GM23338 (cell line): ENCODE data around the gene FRAS1. TPM values are rescaled to one million over a fixed set of nuclear protein-coding genes. Genes with fewer than 3 reads are reported as not detected.

ENCODE experiments used
- ATAC-seq: fragments of 200-7000 bp; cut with Tn5 transposase; 3 replicates; pipeline ENCODE4 v1.9.1; 2020
- DNase-seq: peaks from one replicate; pipeline ENCODE4 v3.0.0-alpha.2; 2015; ENCODE audit warnings: low spot score
- H2AFZ ChIP-seq: fragments of 200-600 bp; sonication (generic); 2 replicates; pipeline ENCODE4 v1.8.0; 2016; ENCODE audit warnings: antibody characterized with exemption, mild to moderate bottlenecking, moderate library complexity
- H3F3A ChIP-seq: fragments of 200-600 bp; sonication (generic); replicated peaks from 2 replicates; pipeline ENCODE4 v1.8.0; 2017; ENCODE audit warnings: antibody characterized with exemption, mixed run types, low read depth
- H3K27ac ChIP-seq: fragments of 200-600 bp; sonication (generic); 2 replicates; pipeline ENCODE4 v1.6.1; 2016; ENCODE audit warnings: low read depth
- H3K27me3 ChIP-seq: fragments of 200-600 bp; sonication (generic); 2 replicates; pipeline ENCODE4 v1.8.0; 2016; ENCODE audit warnings: mild to moderate bottlenecking, mixed run types, moderate library complexity; ENCODE audit not compliant: insufficient read depth
- H3K36me3 ChIP-seq: fragments of 200-600 bp; sonication (generic); 2 replicates; pipeline ENCODE4 v1.8.0; 2016; ENCODE audit warnings: mild to moderate bottlenecking; ENCODE audit not compliant: insufficient read depth
- H3K4me1 ChIP-seq: fragments of 200-600 bp; sonication (generic); 2 replicates; pipeline ENCODE4 v1.8.0; 2016; ENCODE audit warnings: mild to moderate bottlenecking, moderate library complexity; ENCODE audit not compliant: insufficient read depth
- H3K4me2 ChIP-seq: fragments of 200-600 bp; sonication (generic); 2 replicates; pipeline ENCODE4 v1.7.1; 2017; ENCODE audit warnings: mixed run types
- H3K4me3 ChIP-seq: fragments of 200-600 bp; sonication (generic); 2 replicates; pipeline ENCODE4 v1.6.1; 2016; ENCODE audit warnings: mixed run types
- H3K79me2 ChIP-seq: fragments of 200-600 bp; sonication (generic); replicated peaks from 2 replicates; pipeline ENCODE4 v1.8.0; 2017; ENCODE audit warnings: mild to moderate bottlenecking; ENCODE audit not compliant: insufficient read depth
- H3K9me2 ChIP-seq: fragments of 200-600 bp; sonication (generic); 2 replicates; pipeline ENCODE4 v1.8.0; 2017; ENCODE audit not compliant: insufficient read depth
- H4K20me1 ChIP-seq: fragments of 200-600 bp; sonication (generic); replicated peaks from 2 replicates; pipeline ENCODE4 v1.8.0; 2017; ENCODE audit warnings: mild to moderate bottlenecking; ENCODE audit not compliant: insufficient read depth
- H3K27ac Mint-ChIP-seq: 2 replicates; pipeline ENCODE4 v1.8.0; 2020; ENCODE audit warnings: inconsistent platforms, mild to moderate bottlenecking, moderate library complexity, mixed read lengths
- H3K27me3 Mint-ChIP-seq: 3 replicates; pipeline ENCODE4 v1.8.0; 2022; ENCODE audit warnings: low read depth, mild to moderate bottlenecking, moderate library complexity, mixed read lengths, inconsistent platforms; ENCODE audit not compliant: insufficient read depth, poor library complexity
- H3K36me3 Mint-ChIP-seq: 3 replicates; pipeline ENCODE4 v1.8.0; 2021; ENCODE audit warnings: low read depth, mild to moderate bottlenecking, inconsistent platforms, moderate library complexity, mixed read lengths
- H3K4me1 Mint-ChIP-seq: 3 replicates; pipeline ENCODE4 v1.8.0; 2020; ENCODE audit warnings: mild to moderate bottlenecking, inconsistent platforms, mixed read lengths
- H3K4me3 Mint-ChIP-seq: 3 replicates; pipeline ENCODE4 v1.8.0; 2021; ENCODE audit warnings: moderate library complexity, mild to moderate bottlenecking, inconsistent platforms, mixed read lengths
- H3K9me3 Mint-ChIP-seq: 3 replicates; pipeline ENCODE4 v1.8.0; 2020; ENCODE audit warnings: moderate library complexity, mild to moderate bottlenecking, inconsistent platforms, mixed read lengths
- CREB1 ChIP-seq: fragments of 250-450 bp; sonication (Bioruptor Pico); IDR thresholded peaks from 2 replicates; pipeline ENCODE4 v1.5.0; 2020; ENCODE audit warnings: low read depth, mild to moderate bottlenecking, moderate library complexity
- CTCF ChIP-seq, 2 experiments: fragments of 200-600 bp in 1 of 2; sonication (generic) in 1 of 2; conservative IDR thresholded peaks; 2 replicates each; pipeline versions ENCODE4 v1.5.1 to v1.6.1; 2016 to 2017; ENCODE audit warnings: antibody characterized with exemption in 2 of 2, low read depth in 2 of 2, mild to moderate bottlenecking in 2 of 2, moderate library complexity in 1 of 2
- JUNB ChIP-seq: IDR thresholded peaks from one replicate; pipeline ENCODE4 v1.6.1; 2016; ENCODE audit warnings: antibody characterized with exemption; ENCODE audit not compliant: unreplicated experiment
- NANOG ChIP-seq: IDR thresholded peaks from 2 replicates; pipeline ENCODE4 v1.6.1; 2016; ENCODE audit warnings: antibody characterized with exemption, borderline replicate concordance
- STAT1 ChIP-seq: IDR thresholded peaks from one replicate; pipeline ENCODE4 v1.6.1; 2016; ENCODE audit warnings: antibody characterized with exemption; ENCODE audit not compliant: unreplicated experiment
- ZNF114 ChIP-seq: fragments of 250-450 bp; sonication (Bioruptor Pico); IDR thresholded peaks from 2 replicates; pipeline ENCODE4 v1.5.0; 2020; ENCODE audit warnings: mild to moderate bottlenecking, moderate library complexity
- ZNF331 ChIP-seq: fragments of 250-450 bp; sonication (Bioruptor Pico); IDR thresholded peaks from 2 replicates; pipeline ENCODE4 v1.5.0; 2020; ENCODE audit warnings: low read depth, mild to moderate bottlenecking, moderate library complexity
- polyA plus RNA-seq: library from polyadenylated mRNA; unstranded; fragments of >200 nt; fragmentation: Nextera tagmentation; extraction: Ambion mirVana; gene quantifications from 2 replicates; pipeline ENCODE4 v1.2.1, GENCODE V29; 2016
- total RNA-seq: library from RNA; depleted of rRNA; stranded (reverse); fragments of >200 nt; shearing (Covaris generic); gene quantifications from 2 replicates; pipeline ENCODE4 v1.2.3, GENCODE V29; 2014
- TF ChIP-seq, protein P1 (sequence below): IDR thresholded peaks from 2 replicates; pipeline ENCODE4 v1.6.1; 2016; ENCODE audit warnings: antibody characterized with exemption
- TF ChIP-seq, protein P2 (sequence below): IDR thresholded peaks from one replicate; pipeline ENCODE4 v1.6.1; 2018; ENCODE audit warnings: antibody characterized with exemption; ENCODE audit not compliant: unreplicated experiment
- TF ChIP-seq, protein P3 (sequence below): fragments of 250-450 bp; sonication (Bioruptor Pico); IDR thresholded peaks from 2 replicates; pipeline ENCODE4 v1.5.0; 2020; ENCODE audit warnings: mild to moderate bottlenecking, moderate library complexity

FRAS1 gene
- total and polyA plus RNA-seq, 2 experiments from 2014 or later, result 12.4 to 108 TPM

- no peak for ATAC-seq
- no peak overlapping the region for H3K4me2 ChIP-seq
Measured at GRCh38 chr4:78477276-78477675, 420.2 kb downstream of the FRAS1 start.

More at GRCh38 chr4:78477276-78477675, 420.2 kb downstream of the FRAS1 start:
- H3K27ac Mint-ChIP-seq, result no peak overlapping the region
- Histone ChIP-seq H3K36me3 (peaks cover 37% of the 10 kb centered on the region), H3F3A (no peaks in the 10 kb centered on the region), H3K4me1 (no peaks in the 10 kb centered on the region), H3K27me3 (no peaks in the 10 kb centered on the region), H3K4me3 (no peak overlapping the region), H3K79me2 (no peaks in the 10 kb centered on the region), H4K20me1 (no peaks in the 10 kb centered on the region; the same call in 1 of the 2 replicates), H3K9me2 (no peaks in the 10 kb centered on the region), H2AFZ (no peak overlapping the region), H3K27ac (no peak overlapping the region)
- H3K4me1 Mint-ChIP-seq, result no peaks in the 10 kb centered on the region
- H3K9me3 Mint-ChIP-seq, result no peaks in the 10 kb centered on the region
- H3K4me3 Mint-ChIP-seq, result no peak overlapping the region
- H3K36me3 Mint-ChIP-seq, result peaks cover 23% of the 10 kb centered on the region
- DNase-seq, result no peak
- H3K27me3 Mint-ChIP-seq, result no peaks in the 10 kb centered on the region
- no peak for TF ChIP-seq JUNB
- no peak for TF ChIP-seq ZNF331 (CRISPR knock-in tag)
- TF ChIP-seq, protein P1, sequence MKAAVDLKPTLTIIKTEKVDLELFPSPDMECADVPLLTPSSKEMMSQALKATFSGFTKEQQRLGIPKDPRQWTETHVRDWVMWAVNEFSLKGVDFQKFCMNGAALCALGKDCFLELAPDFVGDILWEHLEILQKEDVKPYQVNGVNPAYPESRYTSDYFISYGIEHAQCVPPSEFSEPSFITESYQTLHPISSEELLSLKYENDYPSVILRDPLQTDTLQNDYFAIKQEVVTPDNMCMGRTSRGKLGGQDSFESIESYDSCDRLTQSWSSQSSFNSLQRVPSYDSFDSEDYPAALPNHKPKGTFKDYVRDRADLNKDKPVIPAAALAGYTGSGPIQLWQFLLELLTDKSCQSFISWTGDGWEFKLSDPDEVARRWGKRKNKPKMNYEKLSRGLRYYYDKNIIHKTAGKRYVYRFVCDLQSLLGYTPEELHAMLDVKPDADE, result no peak
- no peak for TF ChIP-seq CTCF (conservative IDR thresholded peaks at IDR 0.05; ENCODE audit: low read depth in 2 of 2)
- TF ChIP-seq, protein P2, sequence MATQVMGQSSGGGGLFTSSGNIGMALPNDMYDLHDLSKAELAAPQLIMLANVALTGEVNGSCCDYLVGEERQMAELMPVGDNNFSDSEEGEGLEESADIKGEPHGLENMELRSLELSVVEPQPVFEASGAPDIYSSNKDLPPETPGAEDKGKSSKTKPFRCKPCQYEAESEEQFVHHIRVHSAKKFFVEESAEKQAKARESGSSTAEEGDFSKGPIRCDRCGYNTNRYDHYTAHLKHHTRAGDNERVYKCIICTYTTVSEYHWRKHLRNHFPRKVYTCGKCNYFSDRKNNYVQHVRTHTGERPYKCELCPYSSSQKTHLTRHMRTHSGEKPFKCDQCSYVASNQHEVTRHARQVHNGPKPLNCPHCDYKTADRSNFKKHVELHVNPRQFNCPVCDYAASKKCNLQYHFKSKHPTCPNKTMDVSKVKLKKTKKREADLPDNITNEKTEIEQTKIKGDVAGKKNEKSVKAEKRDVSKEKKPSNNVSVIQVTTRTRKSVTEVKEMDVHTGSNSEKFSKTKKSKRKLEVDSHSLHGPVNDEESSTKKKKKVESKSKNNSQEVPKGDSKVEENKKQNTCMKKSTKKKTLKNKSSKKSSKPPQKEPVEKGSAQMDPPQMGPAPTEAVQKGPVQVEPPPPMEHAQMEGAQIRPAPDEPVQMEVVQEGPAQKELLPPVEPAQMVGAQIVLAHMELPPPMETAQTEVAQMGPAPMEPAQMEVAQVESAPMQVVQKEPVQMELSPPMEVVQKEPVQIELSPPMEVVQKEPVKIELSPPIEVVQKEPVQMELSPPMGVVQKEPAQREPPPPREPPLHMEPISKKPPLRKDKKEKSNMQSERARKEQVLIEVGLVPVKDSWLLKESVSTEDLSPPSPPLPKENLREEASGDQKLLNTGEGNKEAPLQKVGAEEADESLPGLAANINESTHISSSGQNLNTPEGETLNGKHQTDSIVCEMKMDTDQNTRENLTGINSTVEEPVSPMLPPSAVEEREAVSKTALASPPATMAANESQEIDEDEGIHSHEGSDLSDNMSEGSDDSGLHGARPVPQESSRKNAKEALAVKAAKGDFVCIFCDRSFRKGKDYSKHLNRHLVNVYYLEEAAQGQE, result no peak
- no peak for TF ChIP-seq CREB1 (CRISPR knock-in tag)
- TF ChIP-seq, protein P3, sequence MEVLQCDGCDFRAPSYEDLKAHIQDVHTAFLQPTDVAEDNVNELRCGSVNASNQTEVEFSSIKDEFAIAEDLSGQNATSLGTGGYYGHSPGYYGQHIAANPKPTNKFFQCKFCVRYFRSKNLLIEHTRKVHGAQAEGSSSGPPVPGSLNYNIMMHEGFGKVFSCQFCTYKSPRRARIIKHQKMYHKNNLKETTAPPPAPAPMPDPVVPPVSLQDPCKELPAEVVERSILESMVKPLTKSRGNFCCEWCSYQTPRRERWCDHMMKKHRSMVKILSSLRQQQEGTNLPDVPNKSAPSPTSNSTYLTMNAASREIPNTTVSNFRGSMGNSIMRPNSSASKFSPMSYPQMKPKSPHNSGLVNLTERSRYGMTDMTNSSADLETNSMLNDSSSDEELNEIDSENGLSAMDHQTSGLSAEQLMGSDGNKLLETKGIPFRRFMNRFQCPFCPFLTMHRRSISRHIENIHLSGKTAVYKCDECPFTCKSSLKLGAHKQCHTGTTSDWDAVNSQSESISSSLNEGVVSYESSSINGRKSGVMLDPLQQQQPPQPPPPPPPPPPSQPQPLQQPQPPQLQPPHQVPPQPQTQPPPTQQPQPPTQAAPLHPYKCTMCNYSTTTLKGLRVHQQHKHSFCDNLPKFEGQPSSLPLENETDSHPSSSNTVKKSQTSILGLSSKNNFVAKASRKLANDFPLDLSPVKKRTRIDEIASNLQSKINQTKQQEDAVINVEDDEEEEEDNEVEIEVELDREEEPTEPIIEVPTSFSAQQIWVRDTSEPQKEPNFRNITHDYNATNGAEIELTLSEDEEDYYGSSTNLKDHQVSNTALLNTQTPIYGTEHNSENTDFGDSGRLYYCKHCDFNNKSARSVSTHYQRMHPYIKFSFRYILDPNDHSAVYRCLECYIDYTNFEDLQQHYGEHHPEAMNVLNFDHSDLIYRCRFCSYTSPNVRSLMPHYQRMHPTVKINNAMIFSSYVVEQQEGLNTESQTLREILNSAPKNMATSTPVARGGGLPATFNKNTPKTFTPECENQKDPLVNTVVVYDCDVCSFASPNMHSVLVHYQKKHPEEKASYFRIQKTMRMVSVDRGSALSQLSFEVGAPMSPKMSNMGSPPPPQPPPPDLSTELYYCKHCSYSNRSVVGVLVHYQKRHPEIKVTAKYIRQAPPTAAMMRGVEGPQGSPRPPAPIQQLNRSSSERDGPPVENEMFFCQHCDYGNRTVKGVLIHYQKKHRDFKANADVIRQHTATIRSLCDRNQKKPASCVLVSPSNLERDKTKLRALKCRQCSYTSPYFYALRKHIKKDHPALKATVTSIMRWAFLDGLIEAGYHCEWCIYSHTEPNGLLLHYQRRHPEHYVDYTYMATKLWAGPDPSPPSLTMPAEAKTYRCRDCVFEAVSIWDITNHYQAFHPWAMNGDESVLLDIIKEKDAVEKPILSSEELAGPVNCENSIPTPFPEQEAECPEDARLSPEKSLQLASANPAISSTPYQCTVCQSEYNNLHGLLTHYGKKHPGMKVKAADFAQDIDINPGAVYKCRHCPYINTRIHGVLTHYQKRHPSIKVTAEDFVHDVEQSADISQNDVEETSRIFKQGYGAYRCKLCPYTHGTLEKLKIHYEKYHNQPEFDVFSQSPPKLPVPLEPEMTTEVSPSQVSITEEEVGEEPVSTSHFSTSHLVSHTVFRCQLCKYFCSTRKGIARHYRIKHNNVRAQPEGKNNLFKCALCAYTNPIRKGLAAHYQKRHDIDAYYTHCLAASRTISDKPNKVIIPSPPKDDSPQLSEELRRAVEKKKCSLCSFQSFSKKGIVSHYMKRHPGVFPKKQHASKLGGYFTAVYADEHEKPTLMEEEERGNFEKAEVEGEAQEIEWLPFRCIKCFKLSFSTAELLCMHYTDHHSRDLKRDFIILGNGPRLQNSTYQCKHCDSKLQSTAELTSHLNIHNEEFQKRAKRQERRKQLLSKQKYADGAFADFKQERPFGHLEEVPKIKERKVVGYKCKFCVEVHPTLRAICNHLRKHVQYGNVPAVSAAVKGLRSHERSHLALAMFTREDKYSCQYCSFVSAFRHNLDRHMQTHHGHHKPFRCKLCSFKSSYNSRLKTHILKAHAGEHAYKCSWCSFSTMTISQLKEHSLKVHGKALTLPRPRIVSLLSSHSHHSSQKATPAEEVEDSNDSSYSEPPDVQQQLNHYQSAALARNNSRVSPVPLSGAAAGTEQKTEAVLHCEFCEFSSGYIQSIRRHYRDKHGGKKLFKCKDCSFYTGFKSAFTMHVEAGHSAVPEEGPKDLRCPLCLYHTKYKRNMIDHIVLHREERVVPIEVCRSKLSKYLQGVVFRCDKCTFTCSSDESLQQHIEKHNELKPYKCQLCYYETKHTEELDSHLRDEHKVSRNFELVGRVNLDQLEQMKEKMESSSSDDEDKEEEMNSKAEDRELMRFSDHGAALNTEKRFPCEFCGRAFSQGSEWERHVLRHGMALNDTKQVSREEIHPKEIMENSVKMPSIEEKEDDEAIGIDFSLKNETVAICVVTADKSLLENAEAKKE (CRISPR knock-in tag), result no peak
- no peak for TF ChIP-seq STAT1
- no peak for TF ChIP-seq NANOG
- TF ChIP-seq ZNF114, result no peak
